HG02884 (cell line): ENCODE measurements around the gene RPL28.
"Not testable (repeated sequence)": the region's sequence is repeated elsewhere in the genome, so short reads cannot be mapped to it uniquely, and the experiment has no call there.

ENCODE experiments used
- ATAC-seq: cut with Tn5 transposase; IDR thresholded peaks from one replicate; pipeline ENCODE4 v1.9.1; 2021; ENCODE audit warnings: mild to moderate bottlenecking, moderate library complexity; ENCODE audit not compliant: unreplicated experiment

The RPL28 gene

GRCh38 chr19:55446060-55446459, 60.3 kb downstream of the RPL28 start:
- ATAC-seq = no peak

DNA sequence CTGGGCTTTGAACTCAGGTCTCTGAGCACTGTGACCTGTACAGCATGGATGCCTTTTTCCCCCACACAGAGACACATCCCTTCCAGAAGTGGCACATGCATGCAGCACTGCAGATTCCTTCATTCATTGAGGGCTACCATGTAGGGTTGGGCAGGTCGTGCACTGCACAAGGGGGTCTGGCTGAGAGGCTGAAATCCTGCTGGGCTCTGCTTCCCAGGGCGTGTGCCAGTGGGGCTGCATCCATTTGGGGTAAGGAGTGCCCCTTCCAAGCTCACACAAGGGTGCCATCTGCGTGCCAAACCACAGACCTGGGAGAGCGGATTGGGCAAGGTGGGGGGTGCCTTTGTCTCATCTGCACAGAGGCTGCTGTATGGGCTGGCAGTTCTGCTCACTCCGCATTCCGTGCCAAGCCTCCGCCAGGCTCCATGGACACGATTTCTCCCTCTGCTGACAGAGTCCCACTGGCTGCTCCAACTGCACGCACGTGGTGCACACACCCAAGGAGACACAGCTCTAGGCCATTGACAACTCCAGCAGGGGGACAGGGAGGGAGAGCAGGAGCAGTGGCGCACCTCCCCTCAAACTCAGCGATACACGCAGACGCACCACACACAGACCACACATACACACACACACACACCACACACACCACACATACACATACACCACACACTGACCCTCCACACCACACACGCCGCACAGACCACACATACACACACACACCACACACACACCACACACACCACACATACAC, 61.9 kb downstream of the RPL28 start:
- no peak for ATAC-seq

GRCh38 chr19:55448175-55448490, 62.4 kb downstream of the RPL28 start:
- not testable (repeated sequence) for ATAC-seq

DNA sequence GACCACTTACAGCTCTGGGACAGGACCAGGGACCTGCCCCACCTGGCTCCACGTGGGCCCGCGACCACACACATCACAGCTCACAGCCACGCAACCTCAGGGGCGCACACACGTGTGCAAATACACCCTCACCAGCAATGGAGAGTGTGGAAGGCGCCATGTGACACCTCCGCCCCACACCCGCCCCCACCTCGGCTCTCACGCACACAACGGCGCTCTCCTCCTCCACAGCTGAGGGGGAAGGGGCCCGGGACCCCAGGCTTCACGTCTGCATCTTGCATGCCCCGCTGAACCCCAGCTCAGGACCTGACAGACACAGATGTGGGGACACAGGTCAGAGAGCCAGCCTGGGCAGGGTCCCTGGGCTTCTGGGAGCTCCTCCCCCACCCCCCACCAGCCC, 63.7 kb downstream of the RPL28 start:
- no peak for ATAC-seq

- no peak for ATAC-seq
These were observed 65.6 kb downstream of the RPL28 start for GRCh38 chr19:55451163-55451964.

DNA sequence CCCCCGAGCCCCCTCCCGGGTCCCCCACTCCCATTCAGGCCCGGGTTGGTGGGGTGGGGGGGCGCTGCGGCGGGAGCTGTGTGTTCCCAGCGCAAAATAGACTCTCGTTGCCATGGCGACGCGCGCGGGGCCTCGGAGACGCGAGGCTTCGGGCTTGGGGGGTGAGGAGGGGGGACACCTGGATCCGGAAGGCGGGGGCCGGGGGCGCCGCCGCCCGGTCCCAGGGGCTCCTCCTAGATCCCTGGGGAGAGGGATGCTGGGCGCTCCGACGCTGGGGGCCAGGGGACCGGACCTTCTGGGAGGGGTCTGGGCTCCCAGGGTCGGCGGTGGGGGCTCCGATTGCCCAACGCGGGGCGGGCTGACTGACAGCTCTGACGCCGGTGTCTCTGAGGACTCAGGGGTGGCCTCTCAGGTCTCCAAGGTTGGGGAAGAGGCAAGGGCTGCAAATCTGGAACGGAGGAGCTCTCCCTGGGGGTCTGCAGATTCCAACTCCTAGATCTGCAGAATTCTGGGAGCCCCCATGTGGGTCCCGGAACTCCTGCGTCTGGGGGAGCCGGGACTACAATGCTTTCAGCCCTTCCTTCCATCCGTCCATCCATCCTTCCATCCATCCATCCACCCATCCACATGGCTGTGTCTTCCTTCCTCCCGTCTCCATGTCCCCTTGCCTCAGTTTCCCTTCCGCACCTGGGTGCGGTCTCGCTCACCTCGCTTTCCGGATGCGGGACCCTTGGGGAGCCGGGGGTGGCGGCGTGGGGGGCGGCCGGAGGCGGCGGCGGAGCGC, 66.4 kb downstream of the RPL28 start:
- ATAC-seq = no peak
